Activated CD8-positive, alpha-beta memory T cell treated with anti-CD3 and anti-CD28 coated beads for 24 hours (primary cell): ENCODE measurements around the gene SLC33A1.

Source experiments
- DNase-seq: peaks from one replicate; pipeline ENCODE4 v3.0.0-alpha.2; 2020

Gene SLC33A1

DNA sequence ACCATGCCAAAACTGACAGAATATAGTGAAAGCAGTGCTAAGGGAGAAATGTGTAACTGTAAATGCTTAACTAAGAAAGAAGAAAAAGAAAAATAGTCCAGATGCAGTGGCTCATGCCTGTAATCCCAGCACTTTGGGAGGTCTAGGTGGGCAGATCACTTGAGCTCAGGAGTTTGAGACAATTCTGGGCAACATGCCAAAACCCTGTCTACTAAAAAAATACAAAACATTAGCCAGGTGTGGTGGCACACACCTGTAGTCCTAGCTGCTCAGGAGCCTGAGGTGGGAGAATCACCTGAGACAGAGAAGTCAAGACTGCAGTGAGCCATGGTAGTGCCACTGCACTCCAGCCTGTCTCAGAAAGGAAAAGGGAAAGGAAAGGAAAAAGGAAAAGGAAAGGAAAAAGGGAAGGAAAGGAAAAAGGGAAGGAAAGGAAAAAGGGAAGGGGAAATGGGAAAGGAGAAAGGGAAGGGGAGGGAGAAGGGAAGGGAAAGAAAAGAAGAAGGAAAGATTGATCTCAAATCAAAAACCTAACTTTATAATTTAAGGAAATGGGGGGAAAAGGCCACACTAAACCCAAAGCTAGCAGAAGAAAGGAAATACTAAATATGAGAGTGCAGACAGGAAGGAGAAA, 68.4 kb downstream of the SLC33A1 start:
- DNase-seq: no peak

- no peak for DNase-seq
Measured at GRCh38 chr3:155782390-155782953, 71.8 kb downstream of the SLC33A1 start.

DNA sequence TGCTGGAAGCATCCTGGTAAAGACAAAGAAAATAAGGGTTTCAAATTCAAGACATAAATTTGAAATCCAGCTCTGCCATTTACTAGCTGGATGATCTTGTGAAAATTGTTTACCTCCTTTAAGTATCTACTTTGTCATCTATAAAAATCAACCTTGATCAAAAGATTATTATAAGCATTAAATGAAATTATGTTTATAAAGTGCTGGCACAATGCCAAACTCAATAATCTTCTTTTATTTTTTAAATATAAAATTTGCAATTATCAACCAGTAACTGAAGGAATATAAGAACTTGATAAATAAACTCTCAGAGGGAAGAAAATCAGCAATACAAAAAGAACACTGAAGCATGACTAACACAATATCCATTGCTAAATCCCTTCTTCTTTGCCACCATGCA, 73.9 kb downstream of the SLC33A1 start:
- DNase-seq: no peak

- DNase-seq: no peak
Measured at GRCh38 chr3:155778462-155778861, 75.8 kb downstream of the SLC33A1 start.

DNA sequence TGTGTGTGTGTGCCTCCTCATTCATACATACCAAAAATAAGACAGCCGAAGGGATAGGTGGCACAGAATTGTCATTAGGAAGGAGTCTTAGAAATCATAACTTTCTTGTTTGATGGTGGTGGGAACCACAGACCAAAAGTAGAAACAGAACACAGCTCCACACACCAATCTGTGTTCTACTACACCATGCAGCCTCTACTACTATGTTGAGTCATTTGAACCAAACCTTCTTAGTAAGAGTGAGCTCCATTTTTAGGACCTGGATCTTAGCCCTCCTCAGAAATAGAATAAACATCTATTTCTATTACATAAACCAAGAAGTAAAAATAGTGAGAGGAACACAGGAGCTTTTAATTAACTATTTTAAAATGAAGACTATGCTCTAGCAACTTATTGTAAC, 81.4 kb downstream of the SLC33A1 start:
- DNase-seq: no peak

- DNase-seq: no peak
Measured at GRCh38 chr3:155771126-155771525, 83.1 kb downstream of the SLC33A1 start.
